Measurements from ENCODE around the gene CSF1.
"Not testable (repeated sequence)": the region's sequence is repeated elsewhere in the genome, so short reads cannot be mapped to it uniquely, and the experiment has no call there.

CSF1 gene, protein sequence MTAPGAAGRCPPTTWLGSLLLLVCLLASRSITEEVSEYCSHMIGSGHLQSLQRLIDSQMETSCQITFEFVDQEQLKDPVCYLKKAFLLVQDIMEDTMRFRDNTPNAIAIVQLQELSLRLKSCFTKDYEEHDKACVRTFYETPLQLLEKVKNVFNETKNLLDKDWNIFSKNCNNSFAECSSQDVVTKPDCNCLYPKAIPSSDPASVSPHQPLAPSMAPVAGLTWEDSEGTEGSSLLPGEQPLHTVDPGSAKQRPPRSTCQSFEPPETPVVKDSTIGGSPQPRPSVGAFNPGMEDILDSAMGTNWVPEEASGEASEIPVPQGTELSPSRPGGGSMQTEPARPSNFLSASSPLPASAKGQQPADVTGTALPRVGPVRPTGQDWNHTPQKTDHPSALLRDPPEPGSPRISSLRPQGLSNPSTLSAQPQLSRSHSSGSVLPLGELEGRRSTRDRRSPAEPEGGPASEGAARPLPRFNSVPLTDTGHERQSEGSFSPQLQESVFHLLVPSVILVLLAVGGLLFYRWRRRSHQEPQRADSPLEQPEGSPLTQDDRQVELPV

DNA sequence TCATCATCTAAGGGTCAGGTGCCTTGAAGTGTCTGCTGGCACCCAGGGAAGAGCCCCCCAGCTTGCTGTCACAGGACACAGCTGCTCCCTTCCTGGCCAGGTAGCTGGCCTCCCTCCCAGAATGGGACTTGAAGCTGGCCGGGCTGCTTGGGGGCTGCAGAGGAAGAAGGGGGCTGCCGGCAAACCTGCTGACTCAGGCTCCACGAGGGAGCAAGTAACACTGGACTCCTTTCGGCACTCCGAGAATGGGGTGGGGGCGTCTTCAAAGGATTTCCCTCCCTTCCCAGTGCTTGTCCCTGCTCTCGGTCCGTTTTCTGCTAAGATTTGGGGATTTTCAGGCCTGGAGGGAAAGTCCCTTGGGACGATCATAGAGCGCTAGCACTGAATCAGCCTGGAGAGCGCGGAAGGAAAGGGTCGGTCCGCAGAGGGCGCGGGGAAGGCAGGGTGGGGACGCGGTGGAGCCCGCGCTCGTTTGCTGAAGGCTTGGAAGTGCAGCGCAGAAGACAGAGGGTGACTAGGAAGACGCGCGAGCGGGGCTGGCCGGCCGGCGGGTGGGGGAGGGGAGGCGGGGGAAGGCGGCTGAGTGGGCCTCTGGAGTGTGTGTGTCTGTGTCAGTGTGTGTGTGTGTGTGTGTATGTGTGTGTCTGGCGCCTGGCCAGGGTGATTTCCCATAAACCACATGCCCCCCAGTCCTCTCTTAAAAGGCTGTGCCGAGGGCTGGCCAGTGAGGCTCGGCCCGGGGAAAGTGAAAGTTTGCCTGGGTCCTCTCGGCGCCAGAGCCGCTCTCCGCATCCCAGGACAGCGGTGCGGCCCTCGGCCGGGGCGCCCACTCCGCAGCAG, at the start of gene CSF1:
CSF1 (plus strand) TSS at position 727 of the 840 bp plus-strand sequence. CDS start 175 bp downstream, outside the sequence.
- DNase-seq (ENCODE audit: low read depth in 2 of 2), result peak; percentile 40 to 53

DNA sequence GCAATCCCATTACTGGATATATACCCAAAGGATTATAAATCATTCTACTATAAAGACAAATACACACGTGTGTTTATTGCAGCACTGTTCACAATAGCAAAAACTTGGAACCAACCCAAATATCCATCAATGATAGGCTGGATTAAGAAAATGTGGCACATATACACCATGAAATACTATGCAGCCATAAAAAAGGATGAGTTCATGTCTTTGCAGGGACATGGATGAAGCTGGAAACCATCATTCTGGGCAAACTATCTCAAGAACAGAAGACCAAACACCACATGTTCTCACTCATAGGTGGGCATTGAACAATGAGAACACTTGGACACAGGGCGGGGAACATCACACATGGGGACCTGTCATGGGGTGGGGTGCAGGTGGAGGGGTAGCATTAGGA, 49.0 kb upstream of the CSF1 start:
- not testable (repeated sequence) for DNase-seq (ENCODE audit: low read depth in 2 of 2)

DNA sequence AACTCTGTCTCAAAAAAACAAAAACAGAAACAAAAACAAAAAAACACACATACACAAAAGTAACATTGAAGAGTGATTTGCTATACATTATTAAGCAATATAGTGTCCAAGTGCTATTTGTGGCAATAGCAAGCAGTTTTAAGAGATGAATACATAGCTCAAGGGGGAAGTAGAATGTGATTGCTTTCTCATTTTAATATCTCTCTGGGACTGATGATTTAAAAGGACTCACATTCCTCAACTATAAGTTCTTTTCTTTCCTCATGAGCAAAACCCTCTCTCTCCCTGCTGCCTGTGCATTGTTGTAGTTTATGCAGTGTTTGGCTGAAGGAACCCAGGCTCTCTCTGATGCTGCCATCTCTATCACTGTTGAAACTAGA, 47.0 kb upstream of the CSF1 start:
- DNase-seq (ENCODE audit: low read depth in 2 of 2), result no peak

DNA sequence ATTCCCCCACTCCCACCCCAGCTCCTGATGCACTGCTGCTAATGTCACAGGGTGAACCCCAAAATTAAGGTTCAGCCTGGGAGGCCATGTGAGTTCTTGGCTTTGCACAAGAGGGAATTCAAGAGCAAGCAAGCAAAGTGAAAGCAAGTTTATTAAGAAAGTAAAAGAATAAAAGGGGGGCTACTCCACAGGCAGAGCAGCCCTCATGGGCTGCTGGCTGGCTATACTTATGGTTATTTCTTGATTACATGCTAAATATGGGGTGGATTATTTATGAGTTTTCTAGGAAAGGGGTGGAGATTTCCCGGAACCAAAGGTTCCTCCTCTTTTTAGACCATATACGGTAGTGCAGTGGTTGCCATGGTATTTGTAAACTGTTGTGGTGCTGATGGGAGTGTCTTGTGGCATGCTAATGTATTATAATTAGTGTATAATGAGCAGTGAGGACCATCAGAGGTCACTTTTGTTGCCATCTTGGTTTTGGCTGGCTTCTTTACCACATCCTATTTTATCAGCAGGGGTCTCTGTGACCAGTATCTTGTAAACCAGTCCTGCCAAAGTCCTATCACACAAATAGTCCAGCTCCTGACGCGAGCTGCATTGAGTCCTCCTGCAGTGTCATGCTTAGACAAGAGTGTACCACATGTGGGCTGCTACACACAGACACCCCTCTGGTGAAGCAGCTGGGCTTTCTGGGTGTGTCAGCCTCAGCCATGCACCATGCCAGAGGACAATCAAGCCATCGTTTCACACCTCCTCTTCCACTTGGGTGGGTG, 46.4 kb upstream of the CSF1 start:
- no peak for DNase-seq (ENCODE audit: low read depth in 2 of 2)

DNA sequence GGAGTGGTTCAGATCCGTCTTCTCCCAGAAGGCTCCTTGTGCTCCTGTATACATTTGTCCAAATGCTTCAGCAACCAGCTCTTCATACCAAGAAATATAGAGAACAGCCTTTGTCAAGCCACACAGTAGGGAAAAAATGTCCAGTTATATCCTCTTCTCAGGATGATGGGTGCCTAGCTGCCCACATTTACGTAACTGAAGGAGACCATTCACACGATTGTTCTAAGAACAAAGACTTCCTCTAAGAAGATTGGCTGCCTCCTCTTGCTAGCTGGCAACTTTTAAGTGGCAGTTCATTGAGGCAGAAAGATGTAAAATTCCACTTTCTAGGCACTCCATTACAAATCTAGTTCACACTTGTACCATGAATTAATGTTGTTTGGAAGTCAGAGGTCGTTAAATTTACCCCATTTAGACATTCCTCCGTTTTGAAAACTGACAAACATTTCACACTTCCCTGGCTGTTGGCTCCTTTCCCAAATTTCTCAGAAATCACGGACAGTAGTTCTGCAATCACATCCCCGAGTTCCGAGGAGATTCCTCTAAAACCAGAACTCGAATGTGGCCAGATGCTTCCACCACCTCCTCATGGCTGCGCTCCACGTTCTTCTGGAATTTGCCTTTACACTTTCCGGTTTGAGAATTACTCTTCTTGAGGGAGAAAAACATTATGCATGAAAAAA, 45.6 kb upstream of the CSF1 start:
- DNase-seq (ENCODE audit: low read depth in 2 of 2), result no peak

DNA sequence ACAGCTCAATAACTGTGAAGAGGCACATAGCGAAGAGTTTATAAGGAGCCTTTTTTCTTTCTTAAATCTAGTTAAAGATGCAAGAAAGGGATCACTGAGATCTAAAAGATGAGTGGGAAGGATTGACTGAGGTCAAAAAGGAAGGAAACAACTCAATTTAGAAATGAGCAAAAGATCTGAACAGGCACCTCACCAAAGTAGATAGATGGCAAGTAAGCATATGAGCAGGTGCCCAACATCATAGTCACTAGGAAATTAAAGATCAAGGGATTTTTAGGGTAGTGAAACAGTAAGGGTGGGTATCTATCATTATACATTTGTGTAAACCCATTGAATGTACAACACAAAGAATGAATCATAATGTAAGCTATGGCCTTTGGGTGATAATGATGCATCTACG, 44.6 kb upstream of the CSF1 start:
- no peak for DNase-seq (ENCODE audit: low read depth in 2 of 2)

DNA sequence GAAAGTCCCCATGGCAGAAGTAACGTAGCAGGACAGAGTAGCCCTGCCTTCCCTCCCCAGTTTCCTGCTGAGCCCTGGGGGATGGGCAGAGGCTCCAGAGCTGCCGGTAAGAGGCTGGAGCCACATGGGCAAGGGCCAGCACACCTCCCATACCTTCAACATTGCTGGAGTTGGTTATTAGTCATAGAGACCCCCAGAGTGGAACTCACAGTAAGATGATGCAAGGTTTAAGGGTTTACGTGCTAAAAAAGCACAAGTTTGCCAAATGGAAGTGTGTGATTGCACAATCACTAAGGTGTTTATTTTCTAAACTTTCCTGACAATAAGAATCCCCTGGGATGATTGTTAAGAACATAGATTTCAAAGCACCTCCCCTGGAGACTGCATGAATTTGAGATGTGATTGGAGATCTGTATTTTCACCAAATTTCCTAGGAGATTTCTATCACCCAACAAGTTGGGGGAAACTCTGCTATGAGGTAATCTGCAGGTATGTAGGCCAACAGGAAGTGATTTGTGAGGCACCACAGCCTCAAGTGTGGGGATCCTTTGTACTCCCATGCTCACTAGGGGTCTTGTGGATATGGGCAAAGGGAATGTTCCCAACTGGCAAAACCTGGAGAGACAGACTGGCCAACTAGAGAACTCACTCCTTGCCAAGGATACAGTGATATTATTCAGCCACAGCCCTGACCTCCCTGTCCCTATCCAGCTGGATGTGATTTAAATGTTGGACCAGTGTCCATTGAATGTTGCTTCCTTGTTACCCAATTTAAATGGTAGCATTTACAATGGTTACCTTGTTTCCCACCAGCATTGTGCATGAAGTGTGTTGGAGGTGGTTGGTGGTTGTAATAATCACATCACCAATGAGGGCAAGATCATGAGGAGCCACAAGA, 37.1 kb upstream of the CSF1 start:
- no peak for DNase-seq (ENCODE audit: low read depth in 2 of 2)

DNA sequence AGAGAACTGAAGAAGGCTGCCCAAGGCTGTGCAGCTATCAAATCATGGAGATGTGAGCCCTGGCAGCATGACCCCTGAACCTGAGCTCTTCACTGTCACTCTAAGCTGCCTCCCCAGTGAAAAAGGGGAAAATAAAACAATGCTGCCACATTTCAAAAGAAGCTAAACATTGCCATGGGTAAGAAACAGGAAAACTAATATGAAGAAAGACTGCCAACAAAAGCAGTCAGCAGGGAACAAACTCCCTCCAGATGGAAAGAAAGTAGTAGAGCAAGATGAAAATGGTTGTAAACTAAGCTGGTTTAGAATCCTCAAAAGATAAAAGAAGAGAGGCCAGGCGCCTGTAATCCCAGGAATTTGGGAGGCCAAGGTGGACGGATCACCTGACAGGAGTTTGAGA, 36.2 kb upstream of the CSF1 start:
- no peak for DNase-seq (ENCODE audit: low read depth in 2 of 2)

DNA sequence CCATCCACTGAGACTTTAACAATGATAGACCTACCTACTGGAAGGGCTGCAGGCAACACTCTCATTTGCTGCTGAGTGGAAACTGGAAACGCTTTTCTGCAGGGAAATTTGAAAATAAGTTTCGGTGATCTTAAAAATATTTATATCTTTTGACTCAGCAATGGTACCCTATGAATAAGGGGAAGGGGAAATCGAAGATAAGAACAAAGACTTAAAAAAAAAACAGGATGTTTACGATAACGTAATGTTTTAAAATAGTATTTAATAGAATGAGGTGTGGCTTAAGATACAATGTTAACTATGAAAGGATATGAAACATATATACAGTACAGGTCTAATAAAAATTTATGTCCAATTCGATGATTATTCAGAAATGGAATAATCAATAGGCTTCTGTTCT, 34.8 kb upstream of the CSF1 start:
- no peak for DNase-seq (ENCODE audit: low read depth in 2 of 2)

DNA sequence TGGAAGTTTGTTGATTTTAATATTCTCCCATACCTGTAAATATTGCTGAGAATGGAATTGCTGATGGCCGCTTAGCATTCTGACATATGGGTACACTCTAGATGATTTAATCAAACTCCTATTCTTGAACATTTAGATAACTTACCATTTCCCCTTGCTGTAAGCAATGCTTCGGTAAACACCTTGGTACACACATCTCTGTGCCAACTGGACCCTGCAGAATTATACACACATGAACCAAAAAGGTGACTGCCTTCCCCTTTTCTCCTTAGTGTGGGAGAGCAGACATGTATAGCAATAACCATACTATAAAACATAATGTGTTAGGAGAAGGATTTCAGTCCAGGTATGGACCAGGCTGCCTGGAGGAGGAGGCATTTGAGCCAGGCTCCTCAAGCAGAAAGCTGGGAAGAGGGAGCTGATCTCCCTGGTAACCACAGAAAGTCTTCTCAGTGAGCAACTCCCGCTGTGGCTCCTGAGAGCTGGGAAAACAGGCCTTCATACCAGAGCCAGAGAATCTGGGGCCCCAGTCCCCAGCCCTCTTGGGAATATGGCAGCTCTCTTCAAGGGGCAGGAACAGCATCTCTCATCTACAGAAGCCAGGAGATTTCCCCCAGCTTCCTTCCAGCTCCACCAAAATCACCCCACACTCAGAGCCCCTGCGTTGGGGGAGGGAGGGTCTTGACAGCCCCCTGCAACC, 33.9 kb upstream of the CSF1 start:
- DNase-seq (ENCODE audit: low read depth in 2 of 2), result no peak

DNA sequence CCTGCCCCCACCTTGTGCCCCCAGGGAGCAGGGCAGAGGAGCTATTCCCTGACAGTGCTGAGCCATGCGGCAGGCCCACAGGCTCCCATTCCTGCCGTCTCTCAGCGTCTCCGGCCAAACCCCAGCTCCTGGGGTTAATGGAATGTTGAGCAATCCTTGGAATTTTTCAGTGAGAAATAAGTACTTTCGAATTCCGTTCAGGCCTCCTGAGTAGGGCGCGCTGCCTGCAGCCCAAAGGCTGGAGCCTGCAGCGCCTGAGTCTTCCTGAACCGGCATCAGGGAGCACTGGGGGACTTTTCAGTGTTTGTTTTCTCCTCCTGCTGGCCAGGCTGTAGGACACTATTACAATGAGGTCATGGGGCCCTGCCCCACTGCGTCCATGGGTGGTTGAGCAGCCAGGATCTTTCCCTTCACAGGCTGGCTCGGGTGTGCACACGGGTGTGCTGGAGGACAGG, 33.3 kb upstream of the CSF1 start:
- DNase-seq (ENCODE audit: low read depth in 2 of 2), result no peak

DNA sequence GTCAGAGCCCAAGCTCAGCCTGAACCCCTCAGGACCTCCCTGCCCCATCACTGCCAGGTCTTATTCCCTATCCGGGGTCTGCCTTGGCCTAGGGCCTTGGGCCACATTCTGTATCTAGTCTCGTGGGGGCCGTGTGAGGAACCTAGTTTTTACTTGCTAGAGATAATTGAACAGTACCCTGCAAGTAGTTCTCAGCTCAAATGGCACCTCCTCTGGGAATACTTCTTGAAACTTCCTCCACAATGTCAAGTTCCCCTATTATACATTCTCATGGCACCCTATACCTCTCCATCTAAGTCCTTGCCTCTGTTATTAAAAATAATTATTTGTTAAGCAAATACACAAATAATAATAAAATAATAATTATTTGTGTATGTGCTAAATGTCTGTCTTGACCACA, 32.9 kb upstream of the CSF1 start:
- no peak for DNase-seq (ENCODE audit: low read depth in 2 of 2)

DNA sequence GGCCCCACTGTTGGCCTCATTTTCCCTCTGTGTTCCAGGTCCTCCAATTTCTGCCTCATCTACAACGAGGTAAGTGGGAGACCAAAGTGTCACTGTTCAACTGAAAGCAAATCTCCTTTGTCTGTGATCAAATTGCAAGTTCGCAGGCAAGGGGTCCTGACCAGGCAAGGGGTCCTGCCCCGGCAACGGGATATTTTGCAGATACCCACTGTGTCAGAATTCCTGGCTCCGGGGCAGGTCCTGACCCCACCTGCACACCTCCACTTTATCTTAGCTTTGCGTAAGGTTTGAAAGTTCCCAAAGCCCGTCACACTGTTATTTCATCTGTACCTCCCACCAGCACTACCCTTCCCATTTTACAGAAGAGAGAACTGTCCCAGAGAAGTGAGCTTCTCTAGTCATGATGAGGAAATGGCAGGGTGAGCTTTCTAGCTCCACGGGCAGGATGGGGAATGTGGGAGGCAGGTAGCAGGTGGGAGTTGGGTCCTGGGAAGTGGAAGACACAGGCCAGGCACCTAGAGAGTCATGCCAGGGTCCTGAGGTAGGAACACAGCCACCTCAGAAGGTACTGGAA, 32.0 kb upstream of the CSF1 start:
- no peak for DNase-seq (ENCODE audit: low read depth in 2 of 2)

DNA sequence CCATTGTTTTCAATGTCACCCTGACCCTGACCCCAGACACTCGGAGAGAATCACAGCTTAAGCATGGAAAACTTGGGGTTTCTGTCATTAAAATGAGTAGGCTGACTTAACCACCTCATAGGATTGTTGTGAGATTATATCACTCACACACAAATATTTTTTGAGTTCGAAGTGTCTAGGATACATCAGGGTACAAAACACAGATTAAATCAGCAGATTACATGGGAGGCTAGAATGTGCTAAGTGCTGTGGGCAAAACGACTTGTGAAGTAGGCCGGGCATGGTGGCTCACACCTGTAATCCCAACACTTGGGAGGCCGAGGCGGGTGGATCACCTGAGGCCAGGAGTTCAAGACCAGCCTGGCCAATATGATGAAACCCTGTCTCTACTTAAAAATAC, 31.3 kb upstream of the CSF1 start:
- not testable (repeated sequence) for DNase-seq (ENCODE audit: low read depth in 2 of 2)

DNA sequence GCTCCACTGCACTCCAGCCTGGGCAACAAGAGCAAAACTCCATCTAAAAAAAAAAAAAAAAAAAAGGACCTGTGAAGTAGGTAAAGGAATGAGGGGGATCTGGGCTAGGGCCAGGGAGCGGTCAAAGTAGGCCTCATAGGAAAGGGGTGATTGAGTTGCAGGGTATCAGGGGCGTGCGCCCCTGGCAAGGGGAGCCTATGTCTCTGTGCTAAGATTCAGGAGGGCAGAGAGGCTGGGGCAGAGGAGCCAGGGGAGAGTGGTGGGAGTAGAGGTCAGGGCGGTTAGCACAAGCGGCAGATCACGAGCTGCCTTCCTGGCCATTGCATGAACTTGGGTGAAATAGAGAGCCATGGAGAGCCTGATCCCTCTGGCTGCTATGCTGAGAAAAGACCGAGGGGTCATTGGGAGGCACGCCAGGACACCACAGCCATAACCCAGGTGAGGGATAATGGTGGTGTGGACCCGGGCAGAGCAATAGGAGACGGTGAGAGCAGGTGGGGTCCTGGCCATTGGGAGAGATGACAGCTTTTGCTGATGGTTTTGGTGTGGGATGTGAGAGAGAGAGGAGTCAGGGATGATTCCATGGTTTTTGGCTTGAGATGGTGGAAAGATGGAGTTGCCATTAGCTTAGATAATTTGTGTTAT, 30.6 kb upstream of the CSF1 start:
- DNase-seq (ENCODE audit: low read depth in 2 of 2), result no peak

DNA sequence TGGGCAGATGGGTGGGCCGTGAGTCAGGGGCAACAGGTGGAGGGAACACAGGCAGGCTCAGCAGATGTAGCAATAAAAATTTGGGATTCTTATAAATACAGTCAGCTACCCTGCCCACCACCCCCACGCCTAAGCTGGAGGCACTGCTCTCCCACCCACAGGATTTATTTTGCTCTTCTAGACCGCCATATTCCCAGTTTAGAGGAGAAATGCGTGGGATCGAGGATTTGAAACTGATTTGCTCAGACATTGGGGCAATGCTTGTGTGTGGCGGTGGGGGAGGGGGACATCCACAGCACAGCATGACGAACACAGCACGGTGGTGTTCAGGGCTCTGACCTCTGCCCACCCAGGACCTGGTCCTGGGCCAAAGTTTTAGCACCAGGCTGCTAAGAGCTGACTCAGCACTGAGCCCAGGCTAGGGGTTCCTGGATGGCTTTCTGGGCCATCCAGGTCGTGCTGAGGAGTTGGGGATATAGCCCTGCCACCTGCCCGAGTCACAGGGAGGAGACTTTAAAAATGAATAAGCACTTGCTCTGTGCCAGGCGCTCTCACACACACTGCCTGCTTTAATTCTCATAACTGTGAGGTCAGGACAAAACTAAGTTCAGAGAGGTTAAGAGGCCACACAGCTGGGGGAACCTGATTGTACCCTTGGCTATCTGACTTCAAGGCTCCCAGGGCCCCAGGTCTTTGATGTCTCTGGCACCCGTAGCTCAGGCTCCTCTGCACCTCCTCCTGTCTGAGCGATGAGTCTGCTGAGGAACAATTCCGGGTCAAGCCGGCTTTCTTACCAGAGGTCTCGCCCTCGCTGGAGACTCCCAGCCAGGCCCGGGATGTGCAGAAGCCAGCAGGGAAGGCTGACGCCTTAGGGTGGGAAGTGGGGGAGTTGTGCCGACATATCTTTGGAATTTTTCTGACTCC, 29.4 kb upstream of the CSF1 start:
- DNase-seq (ENCODE audit: low read depth in 2 of 2), result no peak

DNA sequence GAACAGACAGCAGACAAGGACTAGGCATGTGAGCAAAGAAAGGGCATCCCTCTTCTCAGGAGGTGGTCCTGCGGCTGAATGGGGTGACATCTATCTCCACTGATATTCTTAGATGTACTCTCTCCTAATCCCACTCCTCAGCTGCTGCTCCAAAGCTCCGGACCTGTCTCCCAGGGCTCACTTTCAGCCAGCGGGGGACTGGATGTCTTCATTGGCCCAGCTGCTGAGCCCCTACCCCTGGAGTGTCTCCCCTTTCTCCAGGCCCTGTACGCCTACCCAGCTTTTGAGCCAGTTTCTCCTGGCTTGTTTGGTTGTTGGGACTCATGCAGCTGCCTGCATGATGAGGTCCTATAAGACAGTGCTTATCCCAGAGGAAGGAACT, 28.8 kb upstream of the CSF1 start:
- DNase-seq (ENCODE audit: low read depth in 2 of 2), result no peak
